IMR-90 (cell line): Measurements from ENCODE around the gene NDEL1. TPM values are rescaled to one million over a fixed set of nuclear protein-coding genes. Genes with fewer than 3 reads are reported as not detected.
A peak's percentile ranks its signal among the peaks of the same experiment; 100 is the strongest.

ENCODE experiments used
- ATAC-seq: fragments of 200-7000 bp; cut with Tn5 transposase; 2 replicates; pipeline ENCODE4 v1.9.1; 2020; ENCODE audit warnings: low read depth, mild to moderate bottlenecking, moderate library complexity
- BruUV-seq: library from RNA; stranded (reverse); fragments of 400-500 nt; replicated peaks from 2 replicates; lab custom pipeline; 2021; lab: Mats Ljungman, UMichigan
- CTCF ChIA-PET: fragments of 300-600 bp; formaldehyde crosslinking; extraction: SDS; loops from one replicate; lab custom pipeline; 2021; ENCODE audit warnings: antibody characterized with exemption; lab: Yijun Ruan, JAX
- POLR2A ChIA-PET: fragments of 300-600 bp; sonication (Branson Sonifier 250); formaldehyde crosslinking; loops from one replicate; lab custom pipeline; 2022; ENCODE audit warnings: antibody characterized with exemption; ENCODE audit not compliant: unreplicated experiment; lab: Charles Lee
- DNase-seq: peaks from one replicate; pipeline ENCODE4 v3.0.0; 2013
- H2AFZ ChIP-seq: replicated peaks from 2 replicates; pipeline ENCODE3; 2013; ENCODE audit warnings: low read length, mild to moderate bottlenecking; ENCODE audit not compliant: poor library complexity
- H2AK5ac ChIP-seq: 2 replicates; pipeline ENCODE4 v1.6.1; 2013; ENCODE audit warnings: low read depth, low read length, inconsistent platforms
- H2AK9ac ChIP-seq: replicated peaks from 2 replicates; pipeline ENCODE3; 2013; ENCODE audit warnings: mild to moderate bottlenecking, low read depth, low read length, moderate library complexity; ENCODE audit not compliant: poor library complexity
- H2BK120ac ChIP-seq: 2 replicates; pipeline ENCODE4 v1.6.1; 2013; ENCODE audit warnings: low read depth, low read length, inconsistent platforms
- H2BK15ac ChIP-seq: 3 replicates; pipeline ENCODE4 v1.6.1; 2013; ENCODE audit warnings: low read depth, low read length, inconsistent platforms
- H2BK20ac ChIP-seq: 2 replicates; pipeline ENCODE4 v1.6.1; 2013; ENCODE audit warnings: low read depth, mild to moderate bottlenecking, inconsistent platforms, low read length, moderate library complexity
- H2BK5ac ChIP-seq: 2 replicates; pipeline ENCODE4 v1.6.1; 2013; ENCODE audit warnings: mild to moderate bottlenecking, low read depth, low read length, inconsistent platforms; ENCODE audit not compliant: poor library complexity, severe bottlenecking
- H3K14ac ChIP-seq: replicated peaks from 2 replicates; pipeline ENCODE4 v1.6.1; 2013; ENCODE audit warnings: low read depth, low read length, inconsistent platforms
- H3K18ac ChIP-seq: 2 replicates; pipeline ENCODE4 v1.6.1; 2013; ENCODE audit warnings: low read depth, low read length, control low read depth
- H3K23ac ChIP-seq: 2 replicates; pipeline ENCODE4 v1.6.1; 2013; ENCODE audit warnings: low read depth, low read length, inconsistent platforms
- H3K27ac ChIP-seq: 2 replicates; pipeline ENCODE4 v1.5.1; 2013; ENCODE audit warnings: mild to moderate bottlenecking, control low read depth, low read length; ENCODE audit not compliant: insufficient read depth
- H3K27me3 ChIP-seq: 2 replicates; pipeline ENCODE4 v1.6.1; 2013; ENCODE audit warnings: low read length; ENCODE audit not compliant: control insufficient read depth, insufficient read depth
- H3K36me3 ChIP-seq: 2 replicates; pipeline ENCODE4 v1.6.1; 2013; ENCODE audit warnings: low read length, mixed read lengths; ENCODE audit not compliant: control insufficient read depth, insufficient read depth
- H3K4ac ChIP-seq: 2 replicates; pipeline ENCODE4 v1.6.1; 2013; ENCODE audit warnings: low read depth, low read length, inconsistent platforms
- H3K4me1 ChIP-seq: 2 replicates; pipeline ENCODE4 v1.6.1; 2013; ENCODE audit warnings: low read length, mixed read lengths; ENCODE audit not compliant: control insufficient read depth, insufficient read depth
- H3K4me2 ChIP-seq: 2 replicates; pipeline ENCODE4 v1.6.1; 2013; ENCODE audit warnings: low read depth, mild to moderate bottlenecking, control low read depth, low read length, moderate library complexity
- H3K4me3 ChIP-seq: 2 replicates; pipeline ENCODE4 v1.5.1; 2013; ENCODE audit warnings: low read depth, mild to moderate bottlenecking, control low read depth, low read length, moderate library complexity; ENCODE audit not compliant: insufficient read depth
- H3K56ac ChIP-seq: 2 replicates; pipeline ENCODE4 v1.6.1; 2013; ENCODE audit warnings: low read length, inconsistent platforms; ENCODE audit not compliant: insufficient read depth; ENCODE audit errors: extremely low read depth
- H3K79me1 ChIP-seq, 2 experiments: 2 replicates each; pipeline ENCODE4 v1.6.1; 2013; ENCODE audit warnings: low read length in 2 of 2, inconsistent platforms in 1 of 2, low read depth in 1 of 2
- H3K9ac ChIP-seq: 2 replicates; pipeline ENCODE4 v1.6.1; 2013; ENCODE audit warnings: low read depth, low read length, control low read depth
- H3K9me1 ChIP-seq: 2 replicates; pipeline ENCODE4 v1.6.1; 2013; ENCODE audit warnings: low read length, inconsistent platforms; ENCODE audit not compliant: insufficient read depth
- H3K9me3 ChIP-seq: 2 replicates; pipeline ENCODE4 v1.6.1; 2013; ENCODE audit warnings: low read length; ENCODE audit not compliant: control insufficient read depth, insufficient read depth
- H4K20me1 ChIP-seq: 2 replicates; pipeline ENCODE4 v1.6.1; 2013; ENCODE audit warnings: low read length, inconsistent platforms; ENCODE audit not compliant: insufficient read depth
- H4K5ac ChIP-seq: 2 replicates; pipeline ENCODE4 v1.6.1; 2013; ENCODE audit warnings: mild to moderate bottlenecking, low read depth, low read length, control low read depth
- H4K8ac ChIP-seq, 2 experiments: 2 replicates each; pipeline ENCODE4 v1.6.1; 2013; ENCODE audit warnings: low read depth in 2 of 2, low read length in 2 of 2, control low read depth in 1 of 2, inconsistent platforms in 1 of 2
- H4K91ac ChIP-seq: 2 replicates; pipeline ENCODE4 v1.6.1; 2013; ENCODE audit warnings: low read depth, low read length, inconsistent platforms; ENCODE audit not compliant: insufficient read depth
- BHLHE40 ChIP-seq: fragments of 150-350 bp; IDR thresholded peaks from 2 replicates; pipeline ENCODE4 v1.6.1; 2016; ENCODE audit warnings: mild to moderate bottlenecking, low read depth, low read length
- CEBPB ChIP-seq: IDR thresholded peaks from 2 replicates; pipeline ENCODE4 v1.6.1; 2012; ENCODE audit warnings: low read depth, low read length, improper control_type of control experiment
- CHD1 ChIP-seq: IDR thresholded peaks from 2 replicates; pipeline ENCODE4 v1.6.1; 2012; ENCODE audit warnings: low read depth, low read length, improper control_type of control experiment
- CTCF ChIP-seq: conservative IDR thresholded peaks from 2 replicates; pipeline ENCODE4 v1.5.1; 2012; ENCODE audit warnings: mild to moderate bottlenecking, low read depth, low read length, improper control_type of control experiment
- ELK1 ChIP-seq: fragments of 150-350 bp; IDR thresholded peaks from 2 replicates; pipeline ENCODE4 v1.6.1; 2016; ENCODE audit warnings: low read depth, mild to moderate bottlenecking, low read length, moderate library complexity, borderline replicate concordance
- FOS ChIP-seq: fragments of 150-350 bp; IDR thresholded peaks from 2 replicates; pipeline ENCODE4 v1.6.1; 2016; ENCODE audit warnings: low read depth, low read length
- MAFK ChIP-seq: IDR thresholded peaks from 2 replicates; pipeline ENCODE4 v1.6.1; 2012; ENCODE audit warnings: low read depth, low read length, improper control_type of control experiment
- MAZ ChIP-seq: IDR thresholded peaks from 2 replicates; pipeline ENCODE4 v1.6.1; 2012; ENCODE audit warnings: low read depth, mild to moderate bottlenecking, low read length, improper control_type of control experiment, moderate library complexity, borderline replicate concordance
- MXI1 ChIP-seq: IDR thresholded peaks from 2 replicates; pipeline ENCODE4 v1.6.1; 2012; ENCODE audit warnings: low read depth, mild to moderate bottlenecking, low read length, moderate library complexity, borderline replicate concordance
- NFE2L2 ChIP-seq: fragments of 150-350 bp; IDR thresholded peaks from 2 replicates; pipeline ENCODE4 v1.6.1; 2016; ENCODE audit warnings: low read depth, mild to moderate bottlenecking, low read length
- POLR2A ChIP-seq: IDR thresholded peaks from 2 replicates; pipeline ENCODE4 v1.6.1; 2012; ENCODE audit warnings: mild to moderate bottlenecking, low read depth, low read length
- RAD21 ChIP-seq: IDR thresholded peaks from 2 replicates; pipeline ENCODE4 v1.6.1; 2012; ENCODE audit warnings: low read length, improper control_type of control experiment
- RCOR1 ChIP-seq: IDR thresholded peaks from 2 replicates; pipeline ENCODE4 v1.6.1; 2012; ENCODE audit warnings: mild to moderate bottlenecking, low read length, improper control_type of control experiment; ENCODE audit not compliant: insufficient replicate concordance
- RFX5 ChIP-seq: IDR thresholded peaks from 2 replicates; pipeline ENCODE4 v1.8.0; 2012; ENCODE audit warnings: low read depth, mild to moderate bottlenecking, low read length, moderate library complexity
- SMC3 ChIP-seq: fragments of 150-350 bp; IDR thresholded peaks from 2 replicates; pipeline ENCODE4 v1.6.1; 2016; ENCODE audit warnings: low read depth, mild to moderate bottlenecking, antibody characterized with exemption, low read length, moderate library complexity
- USF2 ChIP-seq: fragments of 150-350 bp; IDR thresholded peaks from 2 replicates; pipeline ENCODE4 v1.6.1; 2017; ENCODE audit warnings: mild to moderate bottlenecking, antibody characterized with exemption, low read length, low read depth
- WGBS, 2 experiments: methylation state at CpG; one replicate each; pipeline versions ENCODE4 v1.1.5 to v1.1.7; 2013; ENCODE audit warnings: missing lambda C conversion rate in 2 of 2; ENCODE audit not compliant: insufficient read length in 1 of 2; ENCODE audit errors: extremely low coverage in 2 of 2; 5-methylcytosine and 5-hydroxymethylcytosine counted together
- dilution Hi-C: fragments of 300-500 bp; cut with HindIII; formaldehyde crosslinking; loops from one replicate; pipeline ENCODE4 v1.14.3; 2018; ENCODE audit warnings: low sequenced_read_pairs; ENCODE audit not compliant: unreplicated experiment
- in situ Hi-C: fragments of 300-500 bp; cut with MboI; formaldehyde crosslinking; loops from 3 replicates; pipeline ENCODE4 v1.14.3; 2019; ENCODE audit warnings: low sequenced_read_pairs, inconsistent platforms, mixed read lengths
- intact Hi-C: fragments of 100-400 bp; cut with micrococcal nuclease; formaldehyde crosslinking; loops from 2 replicates; pipeline ENCODE4 v1.10.0; 2022
- polyA plus RNA-seq, 3 experiments: library from polyadenylated mRNA; depleted of rRNA; stranded (reverse); fragments of >200 nt; gene quantifications; 2 replicates each; pipeline ENCODE4 v1.2.3, GENCODE V29; 2012; ENCODE audit warnings: low replicate concordance in 1 of 3
- total RNA-seq: library from RNA; depleted of rRNA; stranded (reverse); fragments of >200 nt; gene quantifications from 2 replicates; pipeline ENCODE4 v1.2.3, GENCODE V29; 2012

The NDEL1 gene
- total and polyA plus RNA-seq, 2 of the 4 experiments (the other 2 are of a cell fraction) = 28.9 to 95.6 TPM

GRCh38 chr17:8391711-8392110, 44.0 kb upstream of the NDEL1 start:
- Histone ChIP-seq H2BK20ac (no peak overlapping the region), H3K9me1 (no peaks in the 10 kb centered on the region), H3K56ac (no peak overlapping the region), H3K14ac (no peak overlapping the region), H3K4me3 (no peak overlapping the region), H3K4me2 (no peak overlapping the region), H3K79me1 (peaks cover 0 to 7% of the 10 kb centered on the region in 2 experiments; a peak in 1 of 4 replicates), H4K8ac (no peak overlapping the region), H3K4ac (no peak overlapping the region), H4K5ac (no peak overlapping the region), H2BK5ac (no peak overlapping the region), H2AK9ac (no peak overlapping the region), H4K20me1 (no peaks in the 10 kb centered on the region), H3K36me3 (no peaks in the 10 kb centered on the region), H3K9me3 (no peaks in the 10 kb centered on the region), H2AK5ac (no peak overlapping the region), H3K27me3 (peaks cover 12% of the 10 kb centered on the region), H3K4me1 (peaks cover 6% of the 10 kb centered on the region), H2AFZ (peak overlapping the region; percentile 13), H3K27ac (no peak overlapping the region), H4K91ac (no peak overlapping the region), H3K23ac (no peak overlapping the region), H3K9ac (no peak overlapping the region), H2BK15ac (0 out of 3 replicates have a peak overlapping the region, but pooled peaks have one; percentile 3), H3K18ac (no peak overlapping the region), H2BK120ac (no peak overlapping the region)
- WGBS, 2 experiments = 18% methylated on average over 3 of the region's 9 CpGs; no CpG with 5 or more reads in 1 of the 2 experiments
- no TSS peak for BruUV-seq
- DNase-seq = peak; percentile 11
- intact Hi-C loops (no loop called here), dilution Hi-C loops (no loop called here), in situ Hi-C loops (no loop called here)
- ATAC-seq = peak; percentile 52
- CTCF ChIA-PET = interaction anchor here (0.6 kb wide), 1 partner anchor 18 kb away, joined by 3 read pairs; no protein-coding TSS in a partner anchor
- TF ChIP-seq BHLHE40 (no peak), ELK1 (no peak), CTCF (no peak), MXI1 (no peak), USF2 (no peak), NFE2L2 (no peak), RFX5 (no peak), SMC3 (no peak), FOS (no peak), MAFK (no peak), CHD1 (no peak), CEBPB (no peak), RCOR1 (no peak), POLR2A (no peak), MAZ (no peak), RAD21 (no peak)
- POLR2A ChIA-PET = no interaction called here
